Frontal cortex (tissue), 4 donors: ENCODE measurements around the gene GALNT5. TPM values are rescaled to one million over a fixed set of nuclear protein-coding genes. Genes with fewer than 3 reads are reported as not detected.
"Not testable (repeated sequence)": the region's sequence is repeated elsewhere in the genome, so short reads cannot be mapped to it uniquely, and the experiment has no call there.

Source experiments
- DNase-seq, 2 donors: peaks; one replicate each; pipeline ENCODE4 v3.0.0; 2012; ENCODE audit warnings: low spot score in 2 of 2
- FAIRE-seq: peaks from 2 replicates; lab custom pipeline; 2012; peaks lifted over from hg19 to GRCh38; lab: Jason Lieb, UNC
- total RNA-seq: library from RNA; depleted of rRNA; stranded (reverse); fragments of >200 nt; gene quantifications from one replicate; pipeline ENCODE4 v1.2.3, GENCODE V29; 2014
- donor health status: control.
- donor health status: control.
- donor health status: control.

Gene GALNT5
- under 0.01 TPM for total RNA-seq

DNA sequence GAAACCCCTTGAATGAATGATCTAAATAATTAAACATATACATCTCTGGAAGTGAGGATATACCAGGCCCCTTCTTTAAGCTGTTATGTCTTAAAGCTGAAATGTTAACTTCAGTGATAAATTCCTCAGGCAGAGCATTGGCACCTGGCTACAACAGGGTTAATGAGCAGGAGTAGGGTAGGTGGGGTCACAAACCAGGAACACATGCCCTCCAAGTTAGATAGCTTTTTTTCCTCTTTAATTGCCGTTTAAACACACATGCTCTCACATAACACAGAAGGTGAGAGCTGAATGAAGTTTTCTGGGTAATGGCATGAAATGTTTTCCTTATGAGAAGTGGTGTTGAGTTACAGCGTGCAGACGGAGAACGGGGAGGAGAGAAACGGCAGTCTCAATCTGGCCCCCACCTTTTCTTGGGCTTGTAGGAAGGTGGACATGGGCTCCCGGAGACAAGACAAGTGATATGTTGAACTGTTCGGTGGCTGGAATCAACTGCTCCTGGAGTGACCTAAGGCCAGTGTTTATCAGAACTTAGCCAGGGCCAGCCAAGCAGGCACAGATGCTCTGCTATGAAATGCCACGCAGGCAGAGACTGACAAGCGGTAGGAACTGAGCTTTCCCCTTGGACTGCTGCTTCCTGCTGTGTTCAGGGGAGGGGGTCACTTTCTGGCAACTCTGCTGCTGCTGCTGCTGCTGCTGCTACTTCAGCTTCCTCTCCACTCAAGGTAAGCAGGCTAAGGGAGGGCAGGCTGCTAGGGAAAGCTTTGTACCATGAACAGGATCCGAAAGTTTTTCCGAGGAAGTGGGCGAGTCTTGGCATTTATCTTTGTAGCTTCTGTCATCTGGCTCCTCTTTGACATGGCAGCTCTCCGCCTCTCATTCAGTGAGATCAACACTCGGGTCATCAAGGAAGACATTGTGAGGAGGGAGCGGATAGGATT lies at the start of gene GALNT5:
GALNT5 (plus strand) TSS at position 394 of the 941 bp plus-strand sequence; CDS start at position 772, 378 bp downstream.
- FAIRE-seq: no peak
- no peak for DNase-seq

GRCh38 chr2:157216286-157216965 lies 41.1 kb upstream of the GALNT5 start:
- DNase-seq: no peak
- no peak for FAIRE-seq

DNA sequence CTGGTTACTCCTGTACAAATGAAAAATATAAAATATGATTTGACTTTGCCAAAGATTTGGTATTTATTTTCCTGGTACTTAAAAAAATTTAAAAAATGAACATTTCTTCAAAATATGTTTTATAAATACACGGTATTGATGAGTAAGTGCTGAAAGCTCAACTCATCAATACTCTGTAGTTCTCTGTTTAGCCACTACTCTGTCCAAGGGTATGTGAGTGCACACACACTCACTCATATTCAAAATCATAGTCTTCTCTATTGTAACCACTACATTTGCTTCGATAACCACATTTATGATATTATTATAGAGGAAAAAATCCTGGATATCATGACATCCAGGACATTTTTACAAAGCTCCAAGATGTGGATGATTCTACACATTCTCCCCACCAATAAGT lies 40.1 kb upstream of the GALNT5 start:
- peak; percentile 21 for FAIRE-seq

DNA sequence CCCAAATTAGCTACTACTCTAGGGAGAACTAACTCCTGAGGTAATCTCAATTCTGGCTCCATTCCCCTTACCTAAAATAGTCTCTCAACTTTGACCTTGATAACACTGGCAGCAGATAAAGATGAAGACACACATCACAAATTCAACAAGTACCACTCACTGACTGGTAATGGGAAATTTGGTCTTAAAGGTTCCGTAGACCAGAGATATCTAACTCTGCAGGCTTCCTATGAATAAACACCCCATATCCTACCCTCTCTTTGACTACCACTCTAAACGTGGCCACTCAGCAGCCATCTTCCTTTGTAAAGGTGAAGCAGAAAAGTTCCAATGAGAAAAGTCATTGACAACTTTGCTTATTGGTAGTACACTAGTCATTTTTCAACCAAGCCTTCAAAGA lies 38.6 kb upstream of the GALNT5 start:
- no peak for FAIRE-seq

More for the DNA sequence above, 40.1 kb upstream of the GALNT5 start:
- no peak for DNase-seq

GRCh38 chr2:157220502-157220901 lies 37.0 kb upstream of the GALNT5 start:
- no peak for DNase-seq
- FAIRE-seq: no peak

More for the DNA sequence above, 38.6 kb upstream of the GALNT5 start:
- no peak for DNase-seq

GRCh38 chr2:157221394-157221988 lies 36.0 kb upstream of the GALNT5 start:
- DNase-seq (no peak), FAIRE-seq (no peak)

DNA sequence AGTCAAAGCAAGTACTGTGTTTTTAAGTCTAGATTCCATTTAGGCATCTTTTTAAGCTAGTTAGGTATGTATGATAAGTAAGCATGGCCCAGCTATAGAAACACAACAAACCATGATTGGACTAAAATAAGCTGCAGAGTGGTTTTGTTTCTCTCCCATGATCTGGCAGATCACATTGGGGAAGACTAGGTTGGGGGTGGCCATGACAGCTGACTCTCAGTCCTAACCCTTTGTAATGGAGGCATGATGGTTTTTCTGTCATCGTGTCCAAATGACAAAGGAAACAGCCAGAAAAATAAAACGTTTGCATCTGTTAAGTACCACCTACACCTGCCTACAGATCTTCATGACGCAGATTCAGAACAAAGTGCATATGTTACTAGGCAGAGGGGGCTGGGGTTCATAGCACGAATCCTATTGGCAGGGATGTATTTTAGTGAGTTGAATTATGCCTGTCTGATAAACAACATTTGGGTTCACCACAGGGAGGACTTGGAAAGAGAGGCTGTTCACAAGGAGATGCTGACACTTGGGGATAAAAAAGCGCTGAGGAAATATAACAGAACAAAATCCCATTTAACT lies 33.8 kb upstream of the GALNT5 start:
- DNase-seq: no peak
- FAIRE-seq: no peak

- FAIRE-seq, DNase-seq: not testable (repeated sequence)
Measured at GRCh38 chr2:157224448-157224847, 33.1 kb upstream of the GALNT5 start.

DNA sequence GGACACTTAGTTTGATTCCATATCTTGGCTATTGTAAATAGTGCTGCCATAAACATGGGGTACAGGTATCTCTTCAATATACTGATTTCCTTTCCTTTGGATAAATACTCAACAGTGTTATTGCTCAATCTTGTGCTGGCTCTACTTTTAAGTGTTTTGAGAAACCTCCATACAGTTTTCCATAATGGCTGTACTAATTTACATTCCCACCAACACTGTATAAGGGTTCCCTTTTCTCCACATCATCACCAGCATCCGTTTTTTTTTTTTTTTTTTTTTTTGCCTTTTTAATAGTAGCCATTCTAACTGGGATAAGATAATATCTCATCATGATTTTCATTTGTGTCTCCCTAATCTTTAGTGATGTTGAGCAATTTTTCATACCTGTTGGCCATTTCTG lies 29.9 kb upstream of the GALNT5 start:
- DNase-seq: no peak
- FAIRE-seq: no peak

- no peak for DNase-seq
- FAIRE-seq: no peak
Measured at GRCh38 chr2:157228946-157229345, 28.6 kb upstream of the GALNT5 start.

DNA sequence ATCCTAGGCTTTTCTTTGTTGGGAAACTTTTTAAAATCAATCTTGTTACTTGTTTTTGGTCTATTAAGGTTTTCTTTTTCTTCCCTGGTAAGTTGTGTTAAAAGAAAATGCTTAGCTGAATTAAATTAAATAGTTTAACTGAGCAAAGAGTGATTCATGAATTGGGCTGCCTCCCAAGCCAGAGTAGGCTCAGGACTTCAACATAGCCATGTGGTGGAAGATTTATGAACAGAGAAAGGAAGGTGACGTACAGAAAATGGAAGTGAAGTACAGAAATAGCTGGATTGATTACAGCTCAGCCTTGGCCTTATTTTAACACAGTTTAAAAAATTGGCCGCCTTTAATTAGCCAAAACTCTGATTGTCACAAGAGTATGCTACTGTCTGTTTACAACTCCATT lies 27.9 kb upstream of the GALNT5 start:
- DNase-seq (no peak), FAIRE-seq (no peak)

- DNase-seq (no peak), FAIRE-seq (no peak)
Measured at GRCh38 chr2:157231476-157231875, 26.0 kb upstream of the GALNT5 start.

GRCh38 chr2:157233506-157233905 lies 24.0 kb upstream of the GALNT5 start:
- no peak for DNase-seq
- no peak for FAIRE-seq

DNA sequence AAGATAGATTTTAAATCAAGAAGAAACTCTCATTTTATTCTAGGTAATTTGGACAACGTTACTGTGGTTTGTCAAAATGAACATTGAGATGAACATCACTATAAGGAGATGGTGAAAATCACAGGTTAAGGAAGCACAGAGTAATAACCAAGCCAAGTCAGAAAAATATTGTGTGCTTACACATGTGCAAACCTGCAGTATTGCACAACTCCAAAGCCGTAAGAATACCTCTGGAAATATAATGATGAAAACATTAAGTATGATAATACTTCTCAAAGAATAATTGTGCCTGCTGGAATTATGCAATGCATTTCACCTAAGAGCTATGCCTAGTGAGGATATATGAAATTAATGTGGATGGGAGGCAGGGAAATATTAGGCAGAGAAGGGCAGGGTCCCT lies 21.1 kb upstream of the GALNT5 start:
- FAIRE-seq: no peak

DNA sequence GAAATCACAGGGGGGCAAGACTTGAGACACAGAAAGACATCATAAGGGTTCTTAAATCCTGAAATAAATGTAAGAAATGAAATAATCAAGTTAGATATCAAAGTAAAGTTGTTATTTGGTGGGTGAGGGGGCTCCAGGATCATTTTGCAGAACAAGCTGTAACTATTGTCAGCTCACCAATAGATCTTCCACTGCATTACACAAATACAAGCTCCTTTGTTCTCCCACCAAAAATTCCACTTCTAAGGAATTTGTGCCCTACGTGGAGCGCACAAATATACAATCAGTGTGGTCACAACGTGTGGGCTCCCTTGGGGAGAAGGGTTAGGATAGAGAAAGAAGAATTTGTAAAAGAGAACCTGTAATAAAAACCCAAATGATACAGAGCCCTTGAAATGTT lies 19.2 kb upstream of the GALNT5 start:
- no peak for FAIRE-seq
- no peak for DNase-seq

More for the DNA sequence above, 21.1 kb upstream of the GALNT5 start:
- DNase-seq: no peak

DNA sequence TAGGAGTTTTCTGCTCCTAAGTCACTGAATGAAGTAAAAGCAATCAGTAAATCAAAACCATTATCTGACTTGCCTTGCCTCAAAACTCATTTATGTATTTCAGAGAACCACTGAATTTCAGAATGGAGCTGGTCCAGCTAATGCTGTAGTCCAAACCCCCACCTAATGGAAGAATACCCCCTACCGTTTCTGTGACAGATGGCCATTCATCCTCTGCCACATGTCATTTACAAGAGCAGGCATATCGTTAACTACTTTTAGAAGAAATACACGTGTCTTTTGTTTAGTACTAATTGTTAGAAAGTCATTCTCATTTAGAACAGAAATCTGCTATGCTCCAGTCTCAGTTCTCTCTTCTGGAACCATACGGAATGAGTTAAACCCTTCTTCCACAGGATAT lies 12.8 kb upstream of the GALNT5 start:
- DNase-seq (no peak), FAIRE-seq (no peak)

DNA sequence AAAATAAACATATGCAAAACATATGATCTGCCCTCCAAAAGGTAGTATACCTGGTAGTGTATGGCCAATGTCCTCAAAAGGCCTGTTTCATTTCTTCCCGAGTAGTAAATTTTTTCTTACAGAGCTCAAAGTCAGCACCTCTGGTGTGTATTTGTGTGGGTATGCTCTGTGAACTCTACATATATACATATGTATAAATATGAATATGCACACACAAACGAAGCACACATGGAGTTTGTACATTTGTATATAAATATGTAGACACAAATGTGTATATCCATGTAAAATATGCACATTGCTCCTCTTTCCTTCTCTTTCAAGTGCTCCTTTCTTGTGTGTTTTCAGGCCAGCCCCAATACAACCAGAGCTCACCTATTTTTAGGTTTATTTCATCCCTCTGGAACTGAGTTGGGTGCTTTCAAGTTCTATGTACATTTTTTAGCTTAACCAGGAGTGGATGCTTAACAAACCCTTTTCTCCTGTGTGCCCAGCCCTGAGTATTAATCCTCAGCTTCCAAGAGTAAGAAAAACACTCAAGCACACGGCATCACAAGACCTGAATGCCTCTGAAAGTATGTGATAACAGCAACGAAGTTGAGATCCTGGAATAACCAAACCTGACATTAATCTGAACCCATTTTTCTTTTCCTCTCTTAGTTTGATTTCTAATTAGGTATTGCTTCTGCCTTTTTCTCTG lies 12.2 kb upstream of the GALNT5 start:
- DNase-seq: no peak
- FAIRE-seq: no peak

DNA sequence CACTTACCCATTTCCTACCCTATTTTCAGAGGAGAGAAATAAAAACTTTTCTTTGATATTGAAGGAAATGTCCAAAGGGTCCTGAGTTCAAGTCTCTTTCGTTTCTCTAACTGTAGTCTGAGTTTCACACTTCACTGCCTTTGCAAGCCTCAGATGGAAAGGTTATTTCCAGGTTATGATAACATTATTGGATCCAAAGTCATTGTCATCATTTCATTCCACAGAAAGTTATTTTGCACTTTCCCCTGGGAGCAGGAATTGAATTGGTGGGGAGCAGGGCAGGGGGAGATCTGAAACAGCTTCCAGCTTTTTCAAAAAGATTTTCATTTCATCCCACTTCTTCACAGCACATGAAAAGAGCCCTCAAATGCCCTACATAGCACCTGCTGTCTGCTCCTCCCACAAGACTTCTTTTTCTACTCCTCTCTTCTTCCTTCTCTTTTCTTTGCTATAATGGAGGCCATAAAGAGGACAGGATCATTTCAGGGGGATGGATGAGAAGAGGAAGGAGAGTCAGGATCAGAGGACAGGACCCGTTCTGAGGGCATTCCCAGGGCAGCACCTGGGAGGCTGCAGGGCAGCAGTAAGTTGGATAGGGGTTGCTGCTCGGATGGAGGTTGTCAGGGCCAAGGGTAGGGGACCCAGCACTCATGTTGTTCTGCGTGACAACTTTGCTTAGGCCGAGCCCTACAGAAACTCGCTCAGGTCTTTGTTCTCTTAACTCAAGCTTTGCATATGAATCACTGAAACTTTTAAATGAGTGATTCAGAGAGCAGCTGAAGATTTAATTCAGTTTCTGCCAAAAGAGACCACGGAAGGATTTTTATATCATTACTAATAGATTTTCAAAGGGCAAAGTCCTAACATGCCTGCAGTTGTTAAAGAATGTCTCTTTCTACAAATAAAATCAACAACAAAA lies 11.4 kb upstream of the GALNT5 start:
- no peak for FAIRE-seq
- no peak for DNase-seq
